KG1 (cell line): Measurements from ENCODE around the gene SMIM24.
"Not testable (repeated sequence)": the region's sequence is repeated elsewhere in the genome, so short reads cannot be mapped to it uniquely, and the experiment has no call there.

Source experiments
- DNase-seq: peaks from one replicate; lab custom pipeline; 2025; lab: John Stamatoyannopoulos, UW

SMIM24 gene

DNA sequence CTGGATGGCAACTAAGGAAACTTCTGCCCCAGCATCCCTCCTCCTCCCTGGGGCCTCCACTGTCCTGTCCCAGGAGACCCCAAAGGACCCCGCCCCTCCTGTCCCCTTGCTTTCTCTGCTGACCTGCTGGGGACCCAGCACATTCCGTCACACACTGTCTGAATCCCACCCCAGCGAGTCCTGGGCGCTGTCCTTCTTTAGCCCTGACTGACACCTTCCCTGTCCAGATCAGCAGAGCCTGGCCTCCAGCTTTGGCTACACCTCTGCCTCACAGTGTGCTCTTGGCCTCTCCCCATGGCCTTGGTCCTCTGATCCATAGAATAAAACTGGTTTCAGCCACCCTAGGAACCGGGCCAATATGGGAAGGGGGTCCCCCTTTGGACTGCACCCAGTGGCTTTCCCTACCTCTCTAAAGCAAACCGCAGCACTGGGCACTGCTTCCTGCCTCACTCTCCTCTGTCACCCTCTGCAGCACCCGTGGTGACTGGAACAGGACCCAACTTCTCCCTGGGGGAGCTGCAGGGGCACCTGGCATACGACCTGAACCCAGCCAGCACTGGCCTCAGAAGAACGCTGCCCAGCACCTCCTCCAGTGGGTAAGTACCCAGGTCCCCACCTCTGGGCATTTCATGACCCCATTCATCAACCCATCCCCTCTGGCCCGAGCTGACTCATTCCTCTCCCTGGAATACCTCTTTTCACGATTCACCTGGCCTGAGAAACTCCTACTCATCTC is 46.4 kb downstream of the SMIM24 start:
- DNase-seq = no peak

DNA sequence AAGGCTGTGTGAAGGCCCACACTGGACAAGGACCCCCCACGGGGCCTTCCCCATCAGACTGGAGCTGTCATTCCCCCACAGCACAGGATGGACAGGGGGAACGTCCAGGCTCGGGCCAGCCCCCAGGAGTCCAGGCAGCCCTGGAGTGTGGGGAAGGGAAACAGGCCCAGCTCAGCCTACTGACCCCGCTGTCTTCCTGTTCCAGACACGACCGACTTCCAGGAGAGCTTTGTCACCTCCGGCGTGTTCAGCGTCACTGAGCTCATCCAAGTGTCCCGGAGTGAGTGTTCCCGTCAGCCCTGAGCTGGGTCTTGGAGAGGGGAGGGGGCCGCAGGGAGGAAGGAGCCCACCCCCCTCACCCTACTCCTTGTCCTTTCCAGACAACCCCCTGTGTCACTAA is 47.0 kb downstream of the SMIM24 start:
- DNase-seq = no peak

DNA sequence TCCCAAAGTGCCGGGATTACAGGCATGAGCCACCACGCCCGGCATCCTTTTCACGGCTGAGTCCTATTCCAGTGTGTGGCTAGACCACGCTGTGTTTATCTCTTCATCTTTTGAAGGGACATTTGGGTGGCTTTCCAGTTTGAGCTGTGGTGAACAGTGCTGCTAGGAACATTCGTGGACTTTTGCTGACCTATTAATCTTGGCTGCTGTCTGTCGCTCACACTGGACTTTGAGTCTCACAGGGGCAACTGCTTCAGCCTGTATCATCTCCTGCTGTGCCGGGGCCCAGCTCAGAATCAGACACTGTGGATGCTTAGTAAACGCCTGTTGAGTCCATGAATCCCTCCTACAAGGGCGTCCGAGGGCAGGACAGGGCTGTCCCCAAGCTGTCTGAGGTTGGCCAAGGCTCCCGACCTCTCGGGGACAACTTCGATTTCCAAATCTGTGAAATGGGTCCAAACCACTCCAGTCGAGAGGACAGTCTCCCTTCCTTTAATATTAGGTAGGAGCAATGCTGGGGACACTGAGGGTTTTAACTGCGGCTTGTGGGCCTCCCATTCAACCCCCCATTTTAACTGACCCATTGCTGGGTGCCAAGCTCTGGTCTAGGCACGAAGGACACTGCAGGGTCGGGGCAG is 48.4 kb downstream of the SMIM24 start:
- DNase-seq = no peak

DNA sequence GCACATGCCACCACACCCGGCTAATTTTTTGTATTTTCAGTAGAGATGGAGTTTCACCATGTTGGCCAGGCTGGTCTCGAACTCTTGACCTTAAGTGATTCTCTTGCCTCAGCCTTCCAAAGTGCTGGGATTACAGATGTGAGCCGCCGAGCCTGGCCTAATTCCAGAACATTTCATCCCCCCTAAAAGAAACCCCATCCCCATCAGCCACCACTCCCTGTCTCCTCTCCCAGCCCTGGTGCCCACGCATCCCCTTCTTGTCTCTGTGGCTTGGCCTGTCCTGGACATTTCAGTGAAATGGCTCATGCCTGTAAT is 50.0 kb downstream of the SMIM24 start:
- not testable (repeated sequence) for DNase-seq

DNA sequence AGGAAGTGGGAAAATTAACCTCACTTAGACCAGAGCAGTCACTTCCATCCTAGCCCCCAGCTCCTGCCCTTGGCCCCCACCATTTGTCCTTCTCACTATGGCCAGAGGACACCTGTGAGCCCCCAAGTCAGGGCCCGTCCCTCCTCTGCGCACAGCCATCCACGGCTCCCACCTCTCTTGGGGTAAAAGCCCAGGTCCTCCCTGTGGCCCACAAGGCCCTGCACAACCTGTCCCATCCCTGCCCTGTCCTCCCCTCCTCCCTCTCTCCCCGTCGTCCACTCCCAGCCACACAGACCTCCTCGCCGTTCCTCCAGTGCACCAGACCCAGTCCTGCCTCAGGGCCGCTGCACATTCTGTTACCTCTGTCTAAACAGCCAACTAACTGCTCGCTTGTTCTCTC is 53.9 kb downstream of the SMIM24 start:
- DNase-seq = no peak
